Progenitor cell of endocrine pancreas (in vitro differentiated cells): Measurements from ENCODE around the gene SRGN. TPM values are rescaled to one million over a fixed set of nuclear protein-coding genes. Genes with fewer than 3 reads are reported as not detected.

ENCODE experiments used
- DNase-seq: peaks from one replicate; pipeline ENCODE4 v3.0.0; 2021; ENCODE audit warnings: low spot score; ENCODE audit not compliant: unreplicated experiment
- H3K27ac Mint-ChIP-seq: 2 replicates; pipeline ENCODE4 v1.8.0; 2021; ENCODE audit warnings: mild to moderate bottlenecking, moderate library complexity, mixed read lengths
- H3K27me3 Mint-ChIP-seq: 2 replicates; pipeline ENCODE4 v1.8.0; 2021; ENCODE audit warnings: mixed read lengths
- H3K36me3 Mint-ChIP-seq: 2 replicates; pipeline ENCODE4 v1.8.0; 2022; ENCODE audit warnings: mixed read lengths; ENCODE audit not compliant: insufficient read depth
- H3K4me1 Mint-ChIP-seq: 2 replicates; pipeline ENCODE4 v1.8.0; 2021; ENCODE audit warnings: low read depth, mixed read lengths
- H3K4me3 Mint-ChIP-seq: 2 replicates; pipeline ENCODE4 v1.8.0; 2021; ENCODE audit warnings: low read depth, mild to moderate bottlenecking, moderate library complexity, mixed read lengths
- H3K9me3 Mint-ChIP-seq: 2 replicates; pipeline ENCODE4 v1.8.0; 2021; ENCODE audit warnings: low read depth, mixed read lengths
- total RNA-seq: library from RNA; stranded (reverse); gene quantifications from 2 replicates; pipeline ENCODE4 v1.2.1, GENCODE V29; 2021
- TF ChIP-seq, protein P1 (sequence below): fragments of 200-600 bp; sonication (generic); IDR thresholded peaks from one replicate; pipeline ENCODE4 v1.5.0; 2021; ENCODE audit warnings: antibody characterized with exemption, mild to moderate bottlenecking; ENCODE audit not compliant: unreplicated experiment

Gene SRGN
- total RNA-seq, 1 donor from 2014 or later, result not detected

DNA sequence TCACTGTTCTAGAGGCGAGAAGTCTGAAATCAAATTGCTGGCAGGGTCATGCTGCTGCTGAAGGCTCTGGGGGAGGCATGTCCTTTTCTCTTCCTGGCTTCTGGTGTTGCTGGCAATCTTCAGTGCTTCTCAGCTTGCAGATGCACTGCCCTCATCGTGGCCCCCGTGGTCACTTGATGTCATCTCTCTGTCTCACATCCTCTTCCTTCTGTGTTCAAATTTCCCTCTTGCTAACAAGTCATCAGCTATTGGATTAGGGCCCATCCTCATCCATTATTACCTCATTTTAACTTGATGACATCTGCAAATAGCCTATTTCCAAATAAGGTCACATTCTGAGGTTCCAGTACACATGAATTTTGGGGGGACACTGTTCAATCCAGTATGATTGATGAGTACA, 36.6 kb upstream of the SRGN start:
- no peaks in the 10 kb centered on the region for H3K4me1 Mint-ChIP-seq
- no peak overlapping the region for H3K4me3 Mint-ChIP-seq
- TF ChIP-seq, protein P1, sequence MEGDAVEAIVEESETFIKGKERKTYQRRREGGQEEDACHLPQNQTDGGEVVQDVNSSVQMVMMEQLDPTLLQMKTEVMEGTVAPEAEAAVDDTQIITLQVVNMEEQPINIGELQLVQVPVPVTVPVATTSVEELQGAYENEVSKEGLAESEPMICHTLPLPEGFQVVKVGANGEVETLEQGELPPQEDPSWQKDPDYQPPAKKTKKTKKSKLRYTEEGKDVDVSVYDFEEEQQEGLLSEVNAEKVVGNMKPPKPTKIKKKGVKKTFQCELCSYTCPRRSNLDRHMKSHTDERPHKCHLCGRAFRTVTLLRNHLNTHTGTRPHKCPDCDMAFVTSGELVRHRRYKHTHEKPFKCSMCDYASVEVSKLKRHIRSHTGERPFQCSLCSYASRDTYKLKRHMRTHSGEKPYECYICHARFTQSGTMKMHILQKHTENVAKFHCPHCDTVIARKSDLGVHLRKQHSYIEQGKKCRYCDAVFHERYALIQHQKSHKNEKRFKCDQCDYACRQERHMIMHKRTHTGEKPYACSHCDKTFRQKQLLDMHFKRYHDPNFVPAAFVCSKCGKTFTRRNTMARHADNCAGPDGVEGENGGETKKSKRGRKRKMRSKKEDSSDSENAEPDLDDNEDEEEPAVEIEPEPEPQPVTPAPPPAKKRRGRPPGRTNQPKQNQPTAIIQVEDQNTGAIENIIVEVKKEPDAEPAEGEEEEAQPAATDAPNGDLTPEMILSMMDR, result no peak
- no peak for DNase-seq
- H3K36me3 Mint-ChIP-seq, result no peaks in the 10 kb centered on the region
- peaks cover 18% of the 10 kb centered on the region for H3K27me3 Mint-ChIP-seq
- no peak overlapping the region for H3K27ac Mint-ChIP-seq
- no peaks in the 10 kb centered on the region for H3K9me3 Mint-ChIP-seq

DNA sequence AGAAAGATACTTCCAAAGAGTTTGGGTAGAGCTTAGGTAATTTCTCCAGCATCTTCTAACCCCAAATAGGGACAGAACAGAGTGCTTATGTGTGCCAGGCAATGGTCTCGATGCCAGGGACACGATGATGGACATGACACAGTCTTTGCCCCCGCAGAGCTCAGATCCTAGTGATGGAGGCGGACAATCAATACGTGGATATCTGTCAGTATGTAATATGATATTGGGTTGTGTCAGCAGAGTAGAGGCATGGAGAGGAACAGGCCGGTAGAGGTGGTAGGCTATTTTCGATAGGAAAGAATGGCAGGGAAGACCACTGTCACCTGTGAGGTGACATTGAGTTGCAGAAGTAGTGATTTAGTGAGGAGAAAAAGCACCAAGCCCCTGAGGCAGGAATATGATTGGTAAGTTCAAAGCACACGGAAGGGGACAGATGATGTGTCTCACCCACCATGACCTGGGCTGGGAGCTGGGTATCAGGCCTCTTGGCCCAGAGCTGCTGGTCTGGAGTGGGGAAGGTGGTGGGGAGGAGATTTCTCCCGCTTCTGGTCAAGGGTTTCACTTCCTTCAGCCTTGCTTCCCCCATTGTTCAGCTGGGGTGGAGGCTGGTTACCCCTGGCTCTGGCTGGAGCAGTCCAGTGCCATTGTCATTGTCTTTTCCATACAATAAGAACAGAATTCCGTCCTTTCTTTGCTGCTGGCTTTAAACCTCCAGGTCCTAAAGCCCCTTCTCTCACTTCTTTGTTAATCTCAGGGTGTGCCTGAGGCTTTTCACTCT, 36.0 kb upstream of the SRGN start:
- Mint-ChIP-seq H3K4me3 (no peak overlapping the region), H3K27ac (no peak overlapping the region), H3K27me3 (peaks cover 21% of the 10 kb centered on the region), H3K9me3 (no peaks in the 10 kb centered on the region), H3K36me3 (no peaks in the 10 kb centered on the region), H3K4me1 (no peaks in the 10 kb centered on the region)
- TF ChIP-seq, protein P1, result no peak
- DNase-seq, result no peak

DNA sequence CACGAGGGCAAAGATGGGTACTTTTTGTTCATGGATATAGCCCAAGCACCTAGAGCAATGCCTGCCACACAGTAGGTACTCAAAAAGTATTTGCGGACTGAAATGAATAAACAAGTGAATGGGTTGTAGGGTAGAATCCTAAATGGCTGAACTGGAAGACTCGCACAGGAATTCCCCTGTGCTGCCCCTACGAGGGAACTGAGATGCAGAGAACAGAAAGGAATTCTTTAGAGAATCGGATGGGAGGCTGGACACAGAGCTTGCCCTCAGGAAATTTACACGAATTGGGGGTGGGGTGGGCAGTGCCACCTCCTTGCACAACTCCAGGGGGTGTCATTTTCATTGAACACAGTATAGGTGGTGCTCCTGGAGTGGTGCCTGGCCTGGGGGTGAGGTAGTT, 35.2 kb upstream of the SRGN start:
- Mint-ChIP-seq H3K4me3 (no peak overlapping the region), H3K9me3 (no peaks in the 10 kb centered on the region), H3K27ac (no peak overlapping the region)

DNA sequence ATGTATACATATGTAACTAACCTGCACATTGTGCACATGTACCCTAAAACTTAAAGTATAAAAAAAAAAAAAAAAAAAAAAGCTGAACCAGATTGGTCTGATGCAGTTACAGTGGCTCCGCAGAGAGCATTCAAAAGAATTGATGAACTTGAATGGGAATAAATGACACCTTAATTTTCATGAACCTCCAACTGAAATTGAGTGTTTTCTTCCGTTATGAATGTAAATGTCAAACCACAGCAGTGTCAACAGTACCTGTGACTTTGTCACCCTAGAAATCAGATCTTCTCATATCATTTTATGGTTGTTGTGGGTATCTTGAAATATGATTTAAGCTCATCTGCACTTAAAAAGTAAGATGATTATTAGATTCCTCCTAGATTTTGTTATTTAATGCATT, 32.7 kb upstream of the SRGN start:
- H3K4me3 Mint-ChIP-seq, result no peak overlapping the region

More for the DNA sequence above, 35.2 kb upstream of the SRGN start:
- TF ChIP-seq, protein P1, result no peak
- no peaks in the 10 kb centered on the region for H3K36me3 Mint-ChIP-seq
- no peak for DNase-seq
- no peaks in the 10 kb centered on the region for H3K4me1 Mint-ChIP-seq
- H3K27me3 Mint-ChIP-seq, result peaks cover 24% of the 10 kb centered on the region

DNA sequence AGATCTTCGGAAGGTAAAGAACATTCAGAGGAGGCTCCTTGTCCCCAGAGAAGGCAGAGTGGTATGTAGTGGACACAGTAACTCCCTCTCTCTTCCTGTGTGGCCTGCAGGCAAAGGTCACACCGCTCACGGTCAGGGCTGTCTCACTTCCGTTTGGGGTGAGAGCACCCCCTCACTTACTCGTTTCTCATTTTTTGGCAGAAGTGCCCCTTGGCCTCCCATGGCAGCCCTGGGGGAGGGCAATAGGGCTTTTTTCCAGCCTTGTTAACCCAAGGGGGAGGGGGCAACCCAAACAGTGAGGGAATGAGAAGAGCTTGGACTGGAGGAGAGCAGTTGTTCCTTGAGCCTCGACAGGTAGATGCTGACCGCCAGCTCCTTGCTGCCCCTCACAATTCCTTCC, 31.8 kb upstream of the SRGN start:
- no peaks in the 10 kb centered on the region for H3K9me3 Mint-ChIP-seq
- no peak for DNase-seq
- H3K4me3 Mint-ChIP-seq, result no peak overlapping the region
- peaks cover 27% of the 10 kb centered on the region for H3K27me3 Mint-ChIP-seq
- TF ChIP-seq, protein P1, result no peak
- H3K4me1 Mint-ChIP-seq, result no peaks in the 10 kb centered on the region
- no peak overlapping the region for H3K27ac Mint-ChIP-seq
- no peaks in the 10 kb centered on the region for H3K36me3 Mint-ChIP-seq

More for the DNA sequence above, 32.7 kb upstream of the SRGN start:
- no peaks in the 10 kb centered on the region for H3K36me3 Mint-ChIP-seq
- no peaks in the 10 kb centered on the region for H3K4me1 Mint-ChIP-seq
- no peak for DNase-seq
- no peaks in the 10 kb centered on the region for H3K9me3 Mint-ChIP-seq
- TF ChIP-seq, protein P1, result no peak
- no peak overlapping the region for H3K27ac Mint-ChIP-seq
- H3K27me3 Mint-ChIP-seq, result peaks cover 27% of the 10 kb centered on the region
